HG02852 (cell line): ENCODE data around the gene CUL5.
A peak's percentile ranks its signal among the peaks of the same experiment; 100 is the strongest.
"Not testable (repeated sequence)": the region's sequence is repeated elsewhere in the genome, so short reads cannot be mapped to it uniquely, and the experiment has no call there.

Source experiments
- ATAC-seq: cut with Tn5 transposase; IDR thresholded peaks from one replicate; pipeline ENCODE4 v1.9.1; 2021; ENCODE audit warnings: mild to moderate bottlenecking, moderate library complexity; ENCODE audit not compliant: unreplicated experiment

CUL5 gene

GRCh38 chr11:108111126-108111525, 102.4 kb downstream of the CUL5 start:
- ATAC-seq, result no peak

DNA sequence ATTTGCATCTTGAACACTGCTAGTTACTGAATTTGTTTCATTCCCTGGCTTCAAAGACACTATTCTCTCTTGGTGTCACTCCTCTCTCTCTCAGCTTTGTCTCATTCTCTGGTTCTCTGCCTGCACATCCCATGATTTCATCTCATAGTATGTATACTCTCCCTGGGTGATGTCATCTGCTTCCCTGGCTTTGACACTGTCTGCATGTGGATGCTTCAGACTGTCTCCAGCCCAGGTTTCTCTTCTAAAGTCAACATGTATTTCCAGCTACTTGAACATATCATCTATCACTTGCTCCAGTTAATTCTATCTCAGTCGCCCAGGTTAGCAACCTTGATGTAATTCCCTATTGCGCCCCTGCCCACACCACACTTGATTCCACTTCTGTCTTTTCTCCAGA, 103.4 kb downstream of the CUL5 start:
- no peak for ATAC-seq

- ATAC-seq, result no peak
Observed at GRCh38 chr11:108115500-108116140, 106.9 kb downstream of the CUL5 start.

DNA sequence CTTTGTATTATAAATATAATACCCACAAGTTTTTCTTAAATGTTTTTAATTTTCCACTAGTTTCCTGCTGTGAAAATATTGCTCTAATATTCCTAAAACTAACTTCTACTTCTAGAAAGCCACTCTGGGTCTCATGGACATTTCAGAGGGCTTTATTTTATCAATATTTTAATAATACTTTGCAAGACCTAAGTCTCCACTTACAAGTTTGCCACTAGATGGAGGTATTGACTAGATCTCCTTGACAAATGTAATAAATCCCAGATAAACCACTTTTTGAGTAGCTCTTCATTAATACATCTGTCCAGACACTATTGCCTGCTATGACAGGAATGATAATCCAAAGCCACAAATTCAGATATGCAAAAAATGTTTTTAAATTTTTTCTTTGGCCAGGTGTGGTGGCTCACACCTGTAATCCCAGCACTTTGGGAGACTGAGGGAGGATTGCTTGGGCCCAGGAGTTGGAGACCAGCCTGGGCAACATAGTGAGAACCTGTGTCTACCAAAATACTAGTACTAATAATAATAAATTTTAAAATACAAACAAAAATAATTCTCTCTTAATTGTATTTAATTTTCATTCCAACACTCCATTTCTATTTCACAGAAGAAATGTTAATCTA, 109.2 kb downstream of the CUL5 start:
- no peak for ATAC-seq

DNA sequence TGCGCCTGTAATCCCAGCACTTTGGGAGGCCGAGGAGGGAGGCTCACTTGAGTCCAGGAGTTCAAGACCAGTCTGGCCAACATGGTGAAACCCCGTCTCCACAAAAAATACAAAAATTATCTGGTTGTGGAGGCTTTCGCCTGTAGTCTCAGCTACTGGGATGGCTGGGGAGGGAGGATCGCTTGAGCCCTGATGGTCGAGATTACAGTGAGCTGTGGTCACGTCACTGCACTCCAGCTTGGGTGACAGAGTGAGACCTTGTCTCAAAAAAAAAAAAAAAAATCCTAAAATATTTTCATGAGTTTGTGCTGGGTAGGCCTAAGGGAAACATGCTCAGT, 112.2 kb downstream of the CUL5 start:
- not testable (repeated sequence) for ATAC-seq

DNA sequence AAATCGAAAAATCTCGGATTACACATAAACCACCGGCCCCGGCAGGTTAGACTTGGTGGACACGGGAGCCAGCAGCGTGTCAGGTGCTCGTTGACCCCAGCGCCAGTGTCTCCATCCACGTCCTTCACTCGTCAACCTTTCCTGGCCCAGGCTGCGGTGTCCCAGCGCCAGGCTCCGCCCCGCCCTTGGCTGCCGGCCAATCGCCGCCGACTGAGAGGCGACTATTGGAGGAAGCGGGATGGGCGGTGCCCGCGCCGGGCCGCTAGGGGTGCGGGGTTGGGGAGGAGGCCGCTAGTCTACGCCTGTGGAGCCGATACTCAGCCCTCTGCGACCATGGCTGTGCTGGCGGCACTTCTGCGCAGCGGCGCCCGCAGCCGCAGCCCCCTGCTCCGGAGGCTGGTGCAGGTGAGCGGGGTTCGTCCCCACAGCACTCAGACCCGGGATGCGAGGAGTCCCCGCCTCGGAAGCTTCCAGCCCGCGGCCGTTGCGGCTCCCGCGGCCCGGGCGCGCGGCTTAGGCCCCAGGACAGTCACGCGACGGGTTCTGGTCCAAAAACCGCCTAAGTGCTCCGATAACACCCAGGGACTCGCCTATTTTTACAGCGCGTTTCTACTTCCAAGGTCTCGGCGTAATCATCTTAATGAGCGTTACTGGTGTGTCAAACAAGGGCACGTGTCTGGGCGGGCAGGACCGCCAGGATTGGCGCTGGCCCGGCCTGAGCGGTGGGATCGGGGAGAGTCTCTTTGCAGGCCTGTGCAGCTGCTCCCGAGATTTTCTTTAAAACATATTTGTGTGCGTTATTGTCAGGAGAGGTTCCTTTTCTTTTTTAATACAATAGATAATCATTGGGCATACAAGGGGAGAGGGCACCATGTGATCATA, 112.8 kb downstream of the CUL5 start, which contains the start of gene ACAT1:
Gene ACAT1 (plus strand): TSS at position 294 of the 882 bp plus-strand sequence. CDS start 40 bp downstream, at position 334.
- peak; percentile 96 for ATAC-seq

DNA sequence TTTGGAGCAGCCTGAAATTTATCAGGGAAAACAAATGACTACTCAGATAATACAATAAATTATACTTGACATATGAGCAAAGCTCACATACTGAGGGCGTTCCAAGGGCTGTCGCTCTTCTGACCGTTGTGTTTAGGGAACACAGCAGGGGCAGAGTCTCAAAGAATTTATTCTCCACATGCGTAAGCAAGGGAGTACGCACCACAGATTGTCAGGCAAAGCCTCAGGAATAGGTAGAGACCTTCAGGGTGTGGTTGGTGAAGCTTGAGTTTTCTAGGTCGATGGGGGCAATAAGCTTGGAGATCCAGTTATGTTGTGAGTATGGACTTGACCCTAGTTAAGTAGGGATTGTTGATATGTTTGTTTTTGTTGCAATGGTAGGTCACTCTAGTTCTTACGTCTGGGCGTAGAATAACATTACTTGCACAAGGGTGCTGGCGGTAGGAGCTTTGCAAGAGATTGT, 113.5 kb downstream of the CUL5 start:
- no peak for ATAC-seq

DNA sequence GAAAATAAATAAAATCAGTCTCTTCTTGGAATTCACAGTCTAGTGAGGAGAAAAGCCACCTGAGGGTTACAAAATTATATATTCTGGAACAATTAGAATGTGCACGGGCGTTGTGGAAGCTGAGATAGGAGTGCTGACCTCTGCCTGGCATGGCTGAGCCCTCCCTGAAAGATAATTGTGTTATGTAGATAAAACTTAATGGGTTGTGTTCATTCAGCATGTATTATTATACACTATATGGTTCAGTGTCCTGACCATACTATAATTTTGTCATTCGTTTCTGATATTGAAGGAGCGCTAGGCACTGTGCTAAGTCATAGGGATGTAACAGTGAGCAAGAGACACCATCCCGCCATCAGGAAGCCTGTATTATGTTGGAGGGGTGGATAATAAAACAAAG, 116.4 kb downstream of the CUL5 start:
- no peak for ATAC-seq

DNA sequence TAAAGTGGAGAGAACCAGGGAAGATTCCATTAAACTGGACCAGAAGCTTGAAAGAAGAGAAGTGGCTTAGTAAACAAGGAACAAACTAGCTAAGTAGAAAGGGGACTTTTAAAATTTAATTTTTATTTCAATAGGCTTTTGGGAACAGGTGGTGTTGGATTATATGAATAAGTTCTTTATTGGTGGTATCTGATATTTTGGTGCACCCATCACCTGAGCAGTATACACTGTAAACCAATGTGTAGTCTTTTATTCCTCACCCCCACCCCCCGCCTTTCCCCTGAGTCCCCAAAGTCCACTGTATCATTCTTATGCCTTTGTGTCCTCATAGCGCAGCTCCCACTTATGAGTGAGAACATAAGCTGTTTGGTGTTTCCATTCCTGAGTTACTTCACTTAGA, 120.1 kb downstream of the CUL5 start:
- no peak for ATAC-seq

DNA sequence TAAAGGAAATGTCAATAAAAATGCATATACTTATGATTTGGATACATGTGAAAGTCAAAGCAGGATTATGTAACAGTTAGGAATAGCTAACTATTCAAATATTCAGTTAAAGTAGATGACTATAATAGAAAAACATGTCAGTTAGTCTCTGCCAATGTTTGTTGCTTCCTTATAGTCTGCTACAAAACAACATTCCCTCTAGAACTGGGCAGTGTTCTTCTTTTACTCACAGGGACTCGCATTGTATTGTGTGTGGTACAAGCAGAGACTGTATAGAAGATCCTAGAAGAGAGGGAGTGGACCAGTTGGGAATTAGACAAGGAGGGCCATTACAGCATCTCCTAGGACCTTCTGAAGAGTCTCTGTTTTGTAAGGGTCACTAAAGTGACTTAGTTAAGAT, 123.3 kb downstream of the CUL5 start:
- no peak for ATAC-seq

DNA sequence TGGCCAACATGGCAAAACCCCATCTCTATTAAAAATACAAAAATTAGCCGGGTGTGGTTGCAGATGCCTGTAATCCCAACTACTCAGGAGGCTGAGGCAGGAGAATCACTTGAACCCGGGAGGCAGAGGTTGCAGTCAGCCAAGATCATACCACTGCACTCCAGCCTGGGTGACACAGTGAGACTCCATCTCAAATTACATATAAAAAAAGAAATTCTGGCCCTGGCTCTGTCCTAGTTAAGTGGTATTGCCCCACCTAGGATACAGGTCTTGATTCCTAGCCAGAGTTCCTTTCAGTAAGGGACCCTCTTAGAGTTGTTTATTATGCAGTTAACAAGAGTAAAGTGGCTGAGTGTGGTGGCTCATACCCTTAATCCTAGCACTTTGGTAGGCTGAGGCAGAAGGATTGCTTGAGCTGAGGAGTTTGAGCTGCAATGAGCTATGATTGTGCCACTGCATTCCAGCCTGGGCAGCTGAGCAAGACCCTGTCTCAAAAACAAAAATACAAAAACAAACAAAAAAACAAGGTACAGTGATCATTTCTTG, 124.4 kb downstream of the CUL5 start:
- ATAC-seq, result not testable (repeated sequence)

- no peak for ATAC-seq
Observed at GRCh38 chr11:108135845-108136544, 127.3 kb downstream of the CUL5 start.

DNA sequence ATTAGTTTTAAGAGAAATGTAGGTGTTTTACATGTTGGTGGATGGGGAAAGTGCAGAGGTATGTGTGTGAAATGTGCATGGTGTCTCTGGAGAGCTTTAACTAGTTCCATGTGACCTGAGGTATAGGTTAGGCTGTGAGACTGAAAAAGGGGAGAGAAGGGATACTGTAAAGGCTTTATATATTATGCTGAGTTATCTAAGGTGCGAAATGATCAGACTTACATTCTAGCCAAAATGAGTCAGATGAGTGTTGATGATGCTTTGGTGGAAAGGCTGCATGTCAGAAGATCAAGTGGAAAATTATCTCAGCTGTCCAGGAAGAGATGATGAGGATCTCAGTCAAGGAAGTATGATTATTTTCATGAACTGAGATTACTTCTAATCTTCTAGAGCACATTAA, 128.5 kb downstream of the CUL5 start:
- ATAC-seq, result no peak

DNA sequence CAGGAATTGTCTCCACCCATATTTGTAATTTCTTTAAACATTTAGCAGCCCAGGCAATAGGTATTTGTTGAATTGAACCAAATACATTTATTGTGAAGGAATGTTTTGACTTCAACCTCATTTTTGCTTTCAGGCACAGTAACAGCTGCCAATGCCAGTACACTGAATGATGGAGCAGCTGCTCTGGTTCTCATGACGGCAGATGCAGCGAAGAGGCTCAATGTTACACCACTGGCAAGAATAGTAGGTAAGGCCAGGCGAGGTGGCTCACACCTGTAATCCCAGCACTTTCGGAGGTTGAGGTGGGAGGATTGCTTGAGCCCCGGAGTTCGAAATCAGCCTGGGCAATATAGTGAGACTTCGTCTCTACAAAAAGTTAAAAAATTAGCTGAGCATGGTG, 133.6 kb downstream of the CUL5 start:
- ATAC-seq, result no peak

DNA sequence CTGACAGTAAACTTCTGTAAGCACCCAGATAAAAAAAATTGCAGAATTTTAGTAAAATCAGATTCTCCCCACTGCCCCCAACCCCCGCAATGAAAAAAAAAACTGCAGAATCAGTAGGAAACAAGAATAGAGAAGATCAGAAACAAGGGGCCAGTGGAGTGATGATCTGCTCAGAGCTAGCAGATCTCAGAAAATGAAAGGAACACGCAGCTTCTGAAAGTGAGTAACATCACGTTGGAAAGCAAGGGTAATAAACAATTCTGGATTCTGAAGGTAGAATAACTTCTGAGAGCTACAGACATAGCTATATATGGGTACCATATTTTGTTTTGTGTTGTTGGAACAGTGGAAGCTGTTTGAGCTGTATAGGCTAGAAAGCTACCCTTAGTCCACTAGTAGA, 135.9 kb downstream of the CUL5 start:
- ATAC-seq, result no peak

DNA sequence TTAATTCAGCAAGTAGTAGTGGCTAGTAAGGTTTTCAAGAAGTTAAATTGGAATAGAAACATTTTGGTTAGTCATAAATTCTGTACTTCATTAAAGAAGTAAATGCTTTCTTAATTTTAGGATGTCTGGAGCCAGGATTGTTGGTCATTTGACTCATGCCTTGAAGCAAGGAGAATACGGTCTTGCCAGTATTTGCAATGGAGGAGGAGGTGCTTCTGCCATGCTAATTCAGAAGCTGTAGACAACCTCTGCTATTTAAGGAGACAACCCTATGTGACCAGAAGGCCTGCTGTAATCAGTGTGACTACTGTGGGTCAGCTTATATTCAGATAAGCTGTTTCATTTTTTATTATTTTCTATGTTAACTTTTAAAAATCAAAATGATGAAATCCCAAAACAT, 138.5 kb downstream of the CUL5 start:
- ATAC-seq, result no peak

DNA sequence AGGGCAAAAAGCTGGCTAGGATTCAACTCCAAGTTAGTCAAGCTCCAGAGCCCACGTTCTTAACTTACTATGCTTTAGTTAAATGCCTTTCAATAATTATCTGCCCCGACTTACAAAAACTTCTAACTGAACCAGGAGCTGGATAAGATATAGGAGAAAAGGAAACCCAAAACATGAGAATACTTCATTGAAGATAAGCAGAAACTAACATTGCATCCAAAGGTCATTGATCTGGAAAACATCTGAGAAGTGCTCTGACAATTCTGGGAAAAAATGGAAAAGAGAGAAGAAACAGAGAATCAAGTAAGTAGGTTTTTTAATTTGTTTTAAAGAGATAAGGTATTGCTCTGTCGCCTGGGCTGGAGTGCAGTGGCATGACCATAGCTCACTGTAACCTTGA, 139.9 kb downstream of the CUL5 start:
- ATAC-seq, result no peak

- no peak for ATAC-seq
Observed at GRCh38 chr11:108154591-108154990, 145.9 kb downstream of the CUL5 start.
